ENCODE measurements around the gene BORCS8. TPM values are rescaled to one million over a fixed set of nuclear protein-coding genes. Genes with fewer than 3 reads are reported as not detected.
"Not testable (repeated sequence)": the region's sequence is repeated elsewhere in the genome, so short reads cannot be mapped to it uniquely, and the experiment has no call there.

The BORCS8 gene
- polyA plus RNA-seq, 1 of the 3 experiments (the other 2 are of a cell fraction) = 36.4 TPM

DNA sequence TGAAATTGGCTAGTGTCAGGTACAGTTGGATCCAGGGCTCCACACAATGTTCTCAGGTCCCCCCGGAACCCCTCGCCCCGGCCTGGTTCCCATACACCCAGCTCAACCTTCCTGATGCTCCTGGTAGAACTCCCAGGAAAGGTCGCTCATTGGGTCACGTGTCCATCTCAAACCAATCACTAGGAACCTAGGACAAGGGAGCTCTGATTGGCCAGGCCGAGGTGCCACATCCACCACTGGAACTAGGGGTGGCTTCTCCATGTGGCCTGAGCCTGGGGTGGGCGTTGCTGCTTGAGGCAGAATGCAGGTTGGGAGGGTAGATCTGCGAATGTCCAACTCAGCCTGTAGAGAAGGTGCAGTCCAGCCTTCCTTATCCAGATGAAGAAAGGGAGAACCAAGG lies 15.0 kb downstream of the BORCS8 start:
- Histone ChIP-seq H3K79me2 (ENCODE audit: insufficient read depth) (no peaks in the 10 kb centered on the region), H3K9me3 (no peaks in the 10 kb centered on the region), H3K4me3 (ENCODE audit: low read depth in 2 of 2, low read length in 1 of 2) (no peak overlapping the region), H3K4me1 (ENCODE audit: control insufficient read depth in 1 of 2, insufficient read depth in 2 of 2, low read depth in 1 of 2, low read length in 1 of 2) (no peaks in the 10 kb centered on the region; a peak in 1 of 4 replicates), H3K27me3 (ENCODE audit: insufficient read depth) (no peaks in the 10 kb centered on the region), H2AFZ (ENCODE audit: low read depth) (no peak overlapping the region), H3K27ac (ENCODE audit: low read depth in 2 of 2, low read length in 1 of 2) (no peak overlapping the region), H3K9ac (no peak overlapping the region), H3F3A (replicated peaks; ENCODE audit: insufficient read depth) (no peaks in the 10 kb centered on the region), H3K9me2 (no peaks in the 10 kb centered on the region), H4K20me1 (ENCODE audit: insufficient read depth) (no peaks in the 10 kb centered on the region), H3K36me3 (replicated peaks in 1 of 2; ENCODE audit: control insufficient read depth in 1 of 2, insufficient read depth in 2 of 2, low read length in 1 of 2) (peaks cover 0 to 5% of the 10 kb centered on the region in 2 experiments), H3K4me2 (no peak overlapping the region)
- TF ChIP-seq TEAD4 (IDR thresholded peaks at IDR 0.05; ENCODE audit: borderline replicate concordance, insufficient read depth) (no peak), CHD2 (IDR thresholded peaks at IDR 0.05; ENCODE audit: low read length, partially characterized antibody) (no peak), GABPA (IDR thresholded peaks at IDR 0.05; ENCODE audit: low read depth) (no peak), NRF1 (IDR thresholded peaks at IDR 0.05; ENCODE audit: low read depth, low read length) (no peak), EZH2phosphoT487 (IDR thresholded peaks at IDR 0.05; ENCODE audit: borderline replicate concordance, low read depth) (no peak)
- TF ChIP-seq, protein P1, sequence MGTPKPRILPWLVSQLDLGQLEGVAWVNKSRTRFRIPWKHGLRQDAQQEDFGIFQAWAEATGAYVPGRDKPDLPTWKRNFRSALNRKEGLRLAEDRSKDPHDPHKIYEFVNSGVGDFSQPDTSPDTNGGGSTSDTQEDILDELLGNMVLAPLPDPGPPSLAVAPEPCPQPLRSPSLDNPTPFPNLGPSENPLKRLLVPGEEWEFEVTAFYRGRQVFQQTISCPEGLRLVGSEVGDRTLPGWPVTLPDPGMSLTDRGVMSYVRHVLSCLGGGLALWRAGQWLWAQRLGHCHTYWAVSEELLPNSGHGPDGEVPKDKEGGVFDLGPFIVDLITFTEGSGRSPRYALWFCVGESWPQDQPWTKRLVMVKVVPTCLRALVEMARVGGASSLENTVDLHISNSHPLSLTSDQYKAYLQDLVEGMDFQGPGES (IDR thresholded peaks at IDR 0.05; ENCODE audit: low read depth, low read length) = no peak
- POLR2A ChIA-PET = interaction anchor here (0.6 kb wide), 1 partner anchor 18 kb away, joined by 7 read pairs; no protein-coding TSS in a partner anchor
- CTCF ChIA-PET = interaction anchor here (0.9 to 10.6 kb wide), 8 partner anchors 9 to 605 kb away, joined by 3 to 99 read pairs (median 8); partner anchors contain the start of genes BORCS8, RFXANK and UBA52
- no peak for DNase-seq
- 89% methylated on average over 6 of the region's 8 CpGs for WGBS (ENCODE audit: low lambda C conversion rate)

DNA sequence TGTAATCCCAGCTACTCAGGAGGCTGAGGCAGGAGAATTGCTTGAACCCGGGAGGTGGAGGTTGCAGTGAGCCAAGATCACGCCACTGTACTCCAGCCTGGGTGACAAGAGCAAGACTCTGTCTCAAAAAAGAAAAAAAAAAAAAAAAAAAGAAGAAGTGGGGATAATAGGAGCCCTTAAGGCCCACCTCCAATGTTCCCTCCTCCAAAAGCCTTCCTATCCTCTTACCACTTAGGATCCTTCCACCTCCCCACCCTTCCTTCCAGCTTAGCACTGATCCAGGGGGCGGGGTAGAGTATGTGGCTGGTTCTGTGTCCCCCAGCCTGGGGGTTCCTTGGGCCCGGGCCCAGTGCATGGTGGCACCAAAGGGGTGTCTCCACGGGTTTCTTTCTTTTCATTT lies 18.7 kb downstream of the BORCS8 start:
- H3K9me3 ChIP-seq; POLR2A ChIA-PET; H3K27me3 ChIP-seq (ENCODE audit: insufficient read depth); H3K27ac ChIP-seq (ENCODE audit: low read depth in 2 of 2, low read length in 1 of 2); H3K9me2 ChIP-seq; H3K9ac ChIP-seq; H2AFZ ChIP-seq (ENCODE audit: low read depth); H3K4me3 ChIP-seq (ENCODE audit: low read depth in 2 of 2, low read length in 1 of 2); H3K4me2 ChIP-seq; H3K4me1 ChIP-seq (ENCODE audit: control insufficient read depth in 1 of 2, insufficient read depth in 2 of 2, low read depth in 1 of 2, low read length in 1 of 2); DNase-seq; H3K36me3 ChIP-seq (replicated peaks in 1 of 2; ENCODE audit: control insufficient read depth in 1 of 2, insufficient read depth in 2 of 2, low read length in 1 of 2); H4K20me1 ChIP-seq (ENCODE audit: insufficient read depth); H3K79me2 ChIP-seq (ENCODE audit: insufficient read depth); H3F3A ChIP-seq (replicated peaks; ENCODE audit: insufficient read depth): not testable (repeated sequence)
- CTCF ChIA-PET = interaction anchor here (1.7 to 10.6 kb wide), 4 partner anchors 25 to 160 kb away, joined by 6 to 99 read pairs (median 15); no protein-coding TSS in a partner anchor
- 68% methylated on average over 5 of the region's 5 CpGs for WGBS (ENCODE audit: low lambda C conversion rate)

DNA sequence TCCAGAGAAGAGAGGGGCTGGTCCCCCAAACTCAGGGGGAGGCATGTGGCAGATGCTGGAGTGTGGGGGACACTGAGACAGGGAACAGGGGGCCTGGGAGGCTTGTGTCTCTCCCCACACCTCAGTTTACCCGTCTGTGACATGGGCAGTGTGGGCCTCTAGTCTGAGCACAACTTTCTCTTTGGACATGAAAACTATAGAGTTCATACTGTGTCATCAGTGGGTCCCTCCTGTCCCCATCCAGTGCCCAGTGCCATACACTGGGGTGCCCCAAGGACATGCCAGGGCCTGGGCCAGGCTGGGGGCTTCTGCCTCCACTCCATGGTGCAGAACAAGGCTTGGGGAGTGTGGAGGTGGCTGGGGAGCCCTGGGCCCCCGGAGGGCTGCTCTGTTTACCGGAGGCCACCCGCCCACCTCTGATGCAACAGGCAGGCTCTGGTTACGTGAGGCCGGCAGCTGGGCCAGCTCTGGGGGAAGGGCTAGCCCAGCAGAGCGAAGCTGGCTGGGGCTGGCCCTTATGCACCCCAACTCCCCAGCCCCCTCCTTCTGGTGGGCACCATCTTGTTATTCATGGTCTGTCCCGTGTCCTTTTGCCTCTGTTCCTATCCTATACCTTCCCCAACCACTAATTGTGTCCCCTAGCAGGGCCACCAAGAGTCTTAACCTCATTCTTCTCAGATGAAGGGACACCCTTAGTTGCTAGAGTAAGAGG lies 20.0 kb downstream of the BORCS8 start:
- no peak for DNase-seq
- no peaks in the 10 kb centered on the region for H3K79me2 ChIP-seq (ENCODE audit: insufficient read depth)
- POLR2A ChIA-PET = no interaction called here
- H3K9me3 ChIP-seq = no peaks in the 10 kb centered on the region
- no peak overlapping the region for H3K27ac ChIP-seq (ENCODE audit: low read depth in 2 of 2, low read length in 1 of 2)
- WGBS (ENCODE audit: low lambda C conversion rate) = 90% methylated on average over 5 of the region's 8 CpGs
- CTCF ChIA-PET = interaction anchor here (10.6 kb wide), 1 partner anchor 24 kb away, joined by 99 read pairs; no protein-coding TSS in a partner anchor
- H2AFZ ChIP-seq (ENCODE audit: low read depth) = no peak overlapping the region
- no peak overlapping the region for H3K4me2 ChIP-seq
- no peaks in the 10 kb centered on the region for H3K36me3 ChIP-seq (replicated peaks in 1 of 2; ENCODE audit: control insufficient read depth in 1 of 2, insufficient read depth in 2 of 2, low read length in 1 of 2)
- no peaks in the 10 kb centered on the region for H3F3A ChIP-seq (replicated peaks; ENCODE audit: insufficient read depth)
- no peak overlapping the region for H3K9ac ChIP-seq
- H3K27me3 ChIP-seq (ENCODE audit: insufficient read depth) = no peaks in the 10 kb centered on the region
- H3K4me1 ChIP-seq (ENCODE audit: control insufficient read depth in 1 of 2, insufficient read depth in 2 of 2, low read depth in 1 of 2, low read length in 1 of 2) = peaks cover 0 to 2% of the 10 kb centered on the region in 2 experiments; a peak in 2 of 4 replicates
- no peaks in the 10 kb centered on the region for H4K20me1 ChIP-seq (ENCODE audit: insufficient read depth)
- TF ChIP-seq TEAD4 (IDR thresholded peaks at IDR 0.05; ENCODE audit: borderline replicate concordance, insufficient read depth) (no peak), ELF1 (IDR thresholded peaks at IDR 0.05) (no peak)
- TF ChIP-seq, protein P2, sequence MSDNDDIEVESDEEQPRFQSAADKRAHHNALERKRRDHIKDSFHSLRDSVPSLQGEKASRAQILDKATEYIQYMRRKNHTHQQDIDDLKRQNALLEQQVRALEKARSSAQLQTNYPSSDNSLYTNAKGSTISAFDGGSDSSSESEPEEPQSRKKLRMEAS (IDR thresholded peaks at IDR 0.05; ENCODE audit: low read depth) = no peak
- H3K9me2 ChIP-seq = no peaks in the 10 kb centered on the region
- H3K4me3 ChIP-seq (ENCODE audit: low read depth in 2 of 2, low read length in 1 of 2) = no peak overlapping the region
